Activated CD4-positive, alpha-beta T cell treated with anti-CD3 and anti-CD28 coated beads, Interleukin-2, amount 10 ng/mL, durations not matched to agents 7 days and 5 days (primary cell): Measurements from ENCODE around the gene TSSK3. TPM values are rescaled to one million over a fixed set of nuclear protein-coding genes. Genes with fewer than 3 reads are reported as not detected.

Experiments
- total RNA-seq, 2 experiments: library from RNA; stranded (reverse); gene quantifications; one replicate each; pipeline ENCODE4 v1.2.3, GENCODE V29; 2021

TSSK3 gene
- total RNA-seq, 2 experiments from 2014 or later, result 1.5 to 2.2 TPM

Other genes starting within 250 kb of the TSSK3 start
- gene TXLNA, start 182.9 kb upstream of the TSSK3 start, total RNA-seq, result 10 to 100 TPM; 64.1 to 65.8 TPM
- gene CCDC28B, start 161.9 kb upstream of the TSSK3 start, total RNA-seq, result 10 to 100 TPM; 33.4 to 36.6 TPM
- gene IQCC, start 156.9 kb upstream of the TSSK3 start, total RNA-seq, result 1 to 10 TPM; 4.8 to 5.0 TPM
- under 1 TPM; 0.10 TPM for gene DCDC2B, start 153.4 kb upstream of the TSSK3 start, total RNA-seq
- gene TMEM234, start 140.2 kb upstream of the TSSK3 start, total RNA-seq, result 10 to 100 TPM; 13.2 to 15.0 TPM
- gene EIF3I, start 140.1 kb upstream of the TSSK3 start, total RNA-seq, result 100 to 1,000 TPM; 173 to 176 TPM
- gene FAM167B, start 115.3 kb upstream of the TSSK3 start, total RNA-seq, result under 1 TPM; 0.58 to 0.87 TPM
- 100 to 1,000 TPM; 434 to 495 TPM for gene LCK, start 111.3 kb upstream of the TSSK3 start, total RNA-seq
- 100 to 1,000 TPM; 226 to 230 TPM for gene HDAC1, start 70.5 kb upstream of the TSSK3 start, total RNA-seq
- 10 to 100 TPM; 31.0 to 31.6 TPM for gene MARCKSL1, start 26.3 kb upstream of the TSSK3 start, total RNA-seq
- gene FAM229A, start 54 bp upstream of the TSSK3 start, total RNA-seq, result 1 to 10 TPM; 8.2 to 8.5 TPM
- gene BSDC1, start 31.9 kb downstream of the TSSK3 start, total RNA-seq, result 10 to 100 TPM; 42.9 to 44.6 TPM
- gene ZBTB8B, start 102.5 kb downstream of the TSSK3 start, total RNA-seq, result not detected
- gene ZBTB8A, start 176.9 kb downstream of the TSSK3 start, total RNA-seq, result under 1 TPM; 0.20 to 0.31 TPM